ENCODE measurements around the gene IGF1R.

IGF1R gene

GRCh38 chr15:98896802-98897732, 248.7 kb downstream of the IGF1R start:
- peak; percentile 99 for DNase-seq

- DNase-seq, result no peak
Observed at GRCh38 chr15:98898122-98898521, 249.8 kb downstream of the IGF1R start.

- DNase-seq, result peak; percentile 20
Observed at GRCh38 chr15:98899272-98900021, 251.1 kb downstream of the IGF1R start.

- peak; percentile 62 for DNase-seq
Observed at GRCh38 chr15:98900356-98900755, 252.0 kb downstream of the IGF1R start.

GRCh38 chr15:98901434-98902072, 253.2 kb downstream of the IGF1R start:
- no peak for DNase-seq

GRCh38 chr15:98902931-98903330, 254.6 kb downstream of the IGF1R start:
- no peak for DNase-seq

GRCh38 chr15:98903377-98904018, 255.2 kb downstream of the IGF1R start:
- peak; percentile 67 for DNase-seq

- peak; percentile 53 for DNase-seq
Observed at GRCh38 chr15:98904544-98904943, 256.2 kb downstream of the IGF1R start.

- DNase-seq, result no peak
Observed at GRCh38 chr15:98905963-98906711, 257.8 kb downstream of the IGF1R start.

- DNase-seq, result no peak
Observed at GRCh38 chr15:98906712-98907083, 258.4 kb downstream of the IGF1R start.

- peak; percentile 59 for DNase-seq
Observed at GRCh38 chr15:98907927-98908471, 259.7 kb downstream of the IGF1R start.

GRCh38 chr15:98909968-98910885, 261.9 kb downstream of the IGF1R start:
- DNase-seq, result no peak

- DNase-seq, result peak; percentile 2
Observed at GRCh38 chr15:98914626-98915025, 266.3 kb downstream of the IGF1R start.

- no peak for DNase-seq
Observed at GRCh38 chr15:98916826-98917225, 268.5 kb downstream of the IGF1R start.

GRCh38 chr15:98917417-98917816, 269.1 kb downstream of the IGF1R start:
- no peak for DNase-seq

GRCh38 chr15:98920091-98920880, 271.9 kb downstream of the IGF1R start:
- no peak for DNase-seq

GRCh38 chr15:98923171-98923570, 274.8 kb downstream of the IGF1R start:
- DNase-seq, result no peak

GRCh38 chr15:98923579-98923978, 275.2 kb downstream of the IGF1R start:
- no peak for DNase-seq

GRCh38 chr15:98924401-98925049, 276.2 kb downstream of the IGF1R start:
- no peak for DNase-seq
